Parathyroid adenoma (tissue), 2 donors: ENCODE data around the gene ELMOD3.

ENCODE experiments used
- H2AFZ ChIP-seq: fragments of 300-600 bp; sonication (generic); one replicate; pipeline ENCODE4 v1.7.0; 2017; ENCODE audit warnings: antibody characterized with exemption, mild to moderate bottlenecking
- H3K27ac ChIP-seq: fragments of 300-600 bp; sonication (generic); one replicate; pipeline ENCODE4 v1.7.0; 2017
- H3K27me3 ChIP-seq: fragments of 300-600 bp; sonication (generic); one replicate; pipeline ENCODE4 v1.7.0; 2017; ENCODE audit warnings: low read length; ENCODE audit not compliant: control insufficient read depth, insufficient read depth
- H3K36me3 ChIP-seq: fragments of 300-600 bp; sonication (generic); one replicate; pipeline ENCODE4 v1.7.0; 2017; ENCODE audit warnings: low read length; ENCODE audit not compliant: control insufficient read depth, insufficient read depth
- H3K4me1 ChIP-seq: fragments of 300-600 bp; sonication (generic); one replicate; pipeline ENCODE4 v1.7.0; 2017; ENCODE audit warnings: control low read depth
- H3K4me2 ChIP-seq: fragments of 300-600 bp; sonication (generic); one replicate; pipeline ENCODE4 v1.7.0; 2017; ENCODE audit warnings: low read length
- H3K4me3 ChIP-seq: fragments of 300-600 bp; sonication (generic); one replicate; pipeline ENCODE4 v1.7.0; 2017; ENCODE audit warnings: low read depth, low read length
- H3K79me2 ChIP-seq: fragments of 300-600 bp; sonication (generic); one replicate; pipeline ENCODE4 v1.7.0; 2017; ENCODE audit warnings: control low read depth
- H3K9ac ChIP-seq: fragments of 300-600 bp; sonication (generic); one replicate; pipeline ENCODE4 v1.7.0; 2017; ENCODE audit warnings: mild to moderate bottlenecking
- H3K9me3 ChIP-seq: fragments of 300-600 bp; sonication (generic); one replicate; pipeline ENCODE4 v1.7.0; 2017; ENCODE audit warnings: low read length; ENCODE audit not compliant: control insufficient read depth
- CTCF ChIP-seq: fragments of 300-600 bp; sonication (generic); IDR thresholded peaks from one replicate; pipeline ENCODE4 v1.7.0; 2017; ENCODE audit warnings: antibody characterized with exemption, mild to moderate bottlenecking
- donor health status: primary hyperparathyroidism.

Gene ELMOD3

DNA sequence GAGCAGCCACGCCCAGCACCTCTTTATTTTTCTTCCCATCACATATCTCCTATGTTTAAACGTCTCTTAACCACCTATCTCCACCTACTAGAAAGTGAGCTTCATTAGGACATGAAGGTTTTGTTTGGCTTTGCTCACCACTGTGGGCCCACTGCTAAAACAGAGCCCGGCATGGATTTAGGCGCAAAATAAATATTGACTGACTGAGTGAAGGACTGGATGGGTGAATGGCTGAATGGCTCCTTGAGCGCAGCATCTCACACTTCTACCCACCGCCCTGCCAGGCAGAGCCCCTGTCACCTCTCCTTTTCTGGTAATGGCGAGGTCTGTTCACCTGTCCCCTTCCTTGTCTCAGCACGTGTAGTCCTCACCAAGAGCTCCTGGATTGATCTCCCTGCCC lies 45.5 kb downstream of the ELMOD3 start:
- Histone ChIP-seq H3K36me3 (no peaks in the 10 kb centered on the region), H3K79me2 (peaks cover 13% of the 10 kb centered on the region), H3K4me3 (no peak overlapping the region), H3K27me3 (no peaks in the 10 kb centered on the region), H3K4me1 (peaks cover 72% of the 10 kb centered on the region), H3K4me2 (no peak overlapping the region), H2AFZ (no peak overlapping the region), H3K9me3 (no peaks in the 10 kb centered on the region), H3K27ac (peak overlapping the region; percentile 97), H3K9ac (no peak overlapping the region)
- TF ChIP-seq CTCF, result no peak

GRCh38 chr2:85400541-85401463 lies 46.2 kb downstream of the ELMOD3 start:
- Histone ChIP-seq H3K4me1 (peaks cover 71% of the 10 kb centered on the region), H3K79me2 (peaks cover 13% of the 10 kb centered on the region), H3K9me3 (no peaks in the 10 kb centered on the region), H3K27me3 (no peaks in the 10 kb centered on the region), H3K4me3 (no peak overlapping the region), H3K9ac (no peak overlapping the region), H3K4me2 (no peak overlapping the region), H2AFZ (no peak overlapping the region), H3K36me3 (no peaks in the 10 kb centered on the region), H3K27ac (peak overlapping the region; percentile 97)
- TF ChIP-seq CTCF, result no peak

DNA sequence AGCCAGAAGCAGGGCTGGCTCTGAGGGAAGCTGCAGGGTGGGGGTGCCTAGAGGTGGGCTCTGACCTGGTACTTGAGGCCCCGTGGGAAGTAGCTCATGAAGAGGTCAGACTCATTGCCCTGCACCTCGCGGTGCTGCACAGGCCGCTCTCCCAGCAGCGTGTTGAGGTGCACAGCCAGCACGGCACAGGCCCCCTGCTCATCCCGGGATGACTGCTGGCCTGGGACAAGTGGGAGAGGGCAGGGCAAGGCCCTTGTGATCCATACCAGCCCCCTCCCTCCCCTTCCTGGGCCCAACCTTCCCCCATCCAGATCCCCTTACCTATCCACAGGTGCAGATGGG lies 46.9 kb downstream of the ELMOD3 start:
- peaks cover 13% of the 10 kb centered on the region for H3K79me2 ChIP-seq
- peaks cover 71% of the 10 kb centered on the region for H3K4me1 ChIP-seq
- H3K4me3 ChIP-seq, result no peak overlapping the region
- no peaks in the 10 kb centered on the region for H3K9me3 ChIP-seq
- H2AFZ ChIP-seq, result no peak overlapping the region
- TF ChIP-seq CTCF, result no peak
- no peak overlapping the region for H3K9ac ChIP-seq
- H3K4me2 ChIP-seq, result no peak overlapping the region
- peak overlapping the region; percentile 97 for H3K27ac ChIP-seq
- H3K36me3 ChIP-seq, result no peaks in the 10 kb centered on the region
- H3K27me3 ChIP-seq, result no peaks in the 10 kb centered on the region

- Histone ChIP-seq H3K9me3 (no peaks in the 10 kb centered on the region), H3K36me3 (no peaks in the 10 kb centered on the region), H3K4me3 (no peak overlapping the region), H3K9ac (no peak overlapping the region), H3K4me2 (no peak overlapping the region), H3K27ac (peak overlapping the region; percentile 97), H3K79me2 (peaks cover 13% of the 10 kb centered on the region), H3K27me3 (no peaks in the 10 kb centered on the region), H3K4me1 (peaks cover 76% of the 10 kb centered on the region), H2AFZ (no peak overlapping the region)
- TF ChIP-seq CTCF, result no peak
Measured at GRCh38 chr2:85401844-85402243, 47.3 kb downstream of the ELMOD3 start.
